Measurements from ENCODE around the gene VWA3A.

DNA sequence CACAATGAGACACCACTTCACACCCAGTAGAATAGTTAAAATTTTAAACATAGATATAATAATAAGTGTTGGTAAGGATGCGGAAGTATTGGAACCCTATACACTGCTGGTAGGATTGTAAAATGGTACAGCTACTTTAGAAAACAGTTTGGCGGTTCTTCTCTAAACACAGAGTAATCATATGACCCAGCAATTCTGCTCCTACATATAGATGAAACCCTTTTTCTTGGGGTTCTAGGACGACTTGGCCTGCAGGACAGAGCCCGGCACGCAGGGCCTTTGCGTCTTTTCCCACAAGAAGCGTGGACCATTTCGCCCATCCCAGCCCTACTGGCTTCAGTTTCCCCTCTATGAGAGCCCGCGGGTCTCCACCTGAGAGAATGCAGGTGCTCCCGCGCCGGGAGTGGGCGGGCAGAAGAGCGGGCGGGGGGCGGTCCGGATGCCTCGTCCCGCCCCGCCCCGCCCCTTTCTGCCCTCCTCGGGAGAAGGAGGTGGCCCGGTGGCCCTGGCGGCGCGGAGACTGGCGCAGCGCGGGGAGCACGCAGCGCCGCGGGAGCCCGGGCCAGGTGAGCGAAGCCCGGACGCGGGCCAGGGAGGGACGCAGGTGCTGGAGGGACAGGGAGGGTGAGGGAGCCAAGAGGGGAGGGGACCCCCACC lies 69.8 kb downstream of the VWA3A start, which contains the start of gene SDR42E2:
- TF ChIP-seq CTCF (conservative IDR thresholded peaks at IDR 0.05; ENCODE audit: low read depth, low read length) (no peak), EZH2 (IDR thresholded peaks at IDR 0.05; ENCODE audit: borderline replicate concordance, low read depth, low read length, poor library complexity, severe bottlenecking) (no peak)
